ENCODE measurements around the gene TENM4.
"Not testable (repeated sequence)": the region's sequence is repeated elsewhere in the genome, so short reads cannot be mapped to it uniquely, and the experiment has no call there.

The TENM4 gene

GRCh38 chr11:78995171-78995570 lies 445.7 kb downstream of the TENM4 start:
- Mint-ChIP-seq H3K27me3 (peaks cover 11 to 13% of the 10 kb centered on the region in 2 donors), H3K36me3 (ENCODE audit: insufficient read depth) (no peaks in the 10 kb centered on the region), H3K27ac (no peak overlapping the region), H3K9me3 (peaks cover 6 to 7% of the 10 kb centered on the region in 2 donors), H3K4me1 (ENCODE audit: low read depth in 2 of 2) (no peaks in the 10 kb centered on the region), H3K4me3 (no peak overlapping the region)
- DNase-seq (no peak), ATAC-seq (replicated peaks) (no peak)

GRCh38 chr11:78993802-78994430 lies 446.9 kb downstream of the TENM4 start:
- H3K9me3 Mint-ChIP-seq: peaks cover 4 to 7% of the 10 kb centered on the region in 2 donors
- no peak overlapping the region for H3K27ac Mint-ChIP-seq
- no peak for ATAC-seq (replicated peaks)
- H3K36me3 Mint-ChIP-seq (ENCODE audit: insufficient read depth): no peaks in the 10 kb centered on the region
- H3K4me1 Mint-ChIP-seq (ENCODE audit: low read depth in 2 of 2): no peaks in the 10 kb centered on the region
- H3K4me3 Mint-ChIP-seq: no peak overlapping the region
- DNase-seq: no peak
- peaks cover 11 to 13% of the 10 kb centered on the region in 2 donors for H3K27me3 Mint-ChIP-seq

- ATAC-seq (replicated peaks): no peak
Observed at GRCh38 chr11:78991681-78992080, 449.1 kb downstream of the TENM4 start.

GRCh38 chr11:78990261-78990660 lies 450.6 kb downstream of the TENM4 start:
- Mint-ChIP-seq H3K4me3 (no peak overlapping the region), H3K9me3 (peaks cover 0 to 2% of the 10 kb centered on the region in 2 donors), H3K4me1 (ENCODE audit: low read depth in 2 of 2) (no peaks in the 10 kb centered on the region), H3K27me3 (peaks cover 11 to 13% of the 10 kb centered on the region in 2 donors), H3K27ac (no peak overlapping the region), H3K36me3 (ENCODE audit: insufficient read depth) (no peaks in the 10 kb centered on the region)
- DNase-seq (no peak), ATAC-seq (replicated peaks) (no peak)

More at GRCh38 chr11:78991681-78992080, 449.1 kb downstream of the TENM4 start:
- H3K4me3 Mint-ChIP-seq: no peak overlapping the region
- no peak overlapping the region for H3K27ac Mint-ChIP-seq
- no peaks in the 10 kb centered on the region for H3K36me3 Mint-ChIP-seq (ENCODE audit: insufficient read depth)
- no peak for DNase-seq
- H3K9me3 Mint-ChIP-seq: peaks cover 0 to 2% of the 10 kb centered on the region in 2 donors
- no peaks in the 10 kb centered on the region for H3K4me1 Mint-ChIP-seq (ENCODE audit: low read depth in 2 of 2)
- H3K27me3 Mint-ChIP-seq: peaks cover 11 to 13% of the 10 kb centered on the region in 2 donors

GRCh38 chr11:78987748-78988147 lies 453.1 kb downstream of the TENM4 start:
- H3K9me3 Mint-ChIP-seq: no peaks in the 10 kb centered on the region
- H3K27ac Mint-ChIP-seq: no peak overlapping the region
- H3K36me3 Mint-ChIP-seq (ENCODE audit: insufficient read depth): no peaks in the 10 kb centered on the region

GRCh38 chr11:78986305-78986704 lies 454.5 kb downstream of the TENM4 start:
- Mint-ChIP-seq H3K27ac (no peak overlapping the region), H3K36me3 (ENCODE audit: insufficient read depth) (no peaks in the 10 kb centered on the region), H3K4me3 (no peak overlapping the region), H3K9me3 (no peaks in the 10 kb centered on the region), H3K27me3 (peaks cover 0 to 12% of the 10 kb centered on the region in 2 donors), H3K4me1 (ENCODE audit: low read depth in 2 of 2) (no peaks in the 10 kb centered on the region)
- no peak for ATAC-seq (replicated peaks)
- DNase-seq: no peak

More at GRCh38 chr11:78987748-78988147, 453.1 kb downstream of the TENM4 start:
- DNase-seq: no peak
- H3K4me3 Mint-ChIP-seq: no peak overlapping the region
- no peak for ATAC-seq (replicated peaks)
- H3K27me3 Mint-ChIP-seq: peaks cover 0 to 4% of the 10 kb centered on the region in 2 donors
- no peaks in the 10 kb centered on the region for H3K4me1 Mint-ChIP-seq (ENCODE audit: low read depth in 2 of 2)

GRCh38 chr11:78985663-78986062 lies 455.2 kb downstream of the TENM4 start:
- H3K27ac Mint-ChIP-seq: no peak overlapping the region
- no peak for DNase-seq
- H3K9me3 Mint-ChIP-seq: no peaks in the 10 kb centered on the region
- no peaks in the 10 kb centered on the region for H3K4me1 Mint-ChIP-seq (ENCODE audit: low read depth in 2 of 2)
- no peak overlapping the region for H3K4me3 Mint-ChIP-seq
- H3K27me3 Mint-ChIP-seq: peaks cover 0 to 12% of the 10 kb centered on the region in 2 donors
- no peaks in the 10 kb centered on the region for H3K36me3 Mint-ChIP-seq (ENCODE audit: insufficient read depth)
- no peak for ATAC-seq (replicated peaks)

- H3K4me1 Mint-ChIP-seq (ENCODE audit: low read depth in 2 of 2): no peaks in the 10 kb centered on the region
- DNase-seq (no peak), ATAC-seq (replicated peaks) (no peak)
- H3K27me3 Mint-ChIP-seq: peaks cover 0 to 12% of the 10 kb centered on the region in 2 donors
- no peak overlapping the region for H3K4me3 Mint-ChIP-seq
- no peaks in the 10 kb centered on the region for H3K36me3 Mint-ChIP-seq (ENCODE audit: insufficient read depth)
- H3K9me3 Mint-ChIP-seq: peaks cover 0 to under 1% of the 10 kb centered on the region in 2 donors
- H3K27ac Mint-ChIP-seq: no peak overlapping the region
Observed at GRCh38 chr11:78982473-78982872, 458.4 kb downstream of the TENM4 start.

GRCh38 chr11:78981153-78981552 lies 459.7 kb downstream of the TENM4 start:
- Mint-ChIP-seq H3K4me1 (ENCODE audit: low read depth in 2 of 2) (no peaks in the 10 kb centered on the region), H3K36me3 (ENCODE audit: insufficient read depth) (no peaks in the 10 kb centered on the region), H3K27ac (no peak overlapping the region), H3K9me3 (peaks cover 0 to 2% of the 10 kb centered on the region in 2 donors), H3K4me3 (no peak overlapping the region), H3K27me3 (peaks cover 0 to 12% of the 10 kb centered on the region in 2 donors)
- no peak for ATAC-seq (replicated peaks)
- no peak for DNase-seq

- Mint-ChIP-seq H3K4me1 (ENCODE audit: low read depth in 2 of 2) (no peaks in the 10 kb centered on the region), H3K27me3 (peaks cover 0 to 12% of the 10 kb centered on the region in 2 donors), H3K36me3 (ENCODE audit: insufficient read depth) (no peaks in the 10 kb centered on the region), H3K9me3 (peaks cover 0 to 2% of the 10 kb centered on the region in 2 donors), H3K27ac (no peak overlapping the region), H3K4me3 (no peak overlapping the region)
- no peak for ATAC-seq (replicated peaks)
- no peak for DNase-seq
Observed at GRCh38 chr11:78978831-78979230, 462.0 kb downstream of the TENM4 start.

GRCh38 chr11:78977848-78978247 lies 463.0 kb downstream of the TENM4 start:
- not testable (repeated sequence) for H3K36me3 Mint-ChIP-seq (ENCODE audit: insufficient read depth); H3K4me1 Mint-ChIP-seq (ENCODE audit: low read depth in 2 of 2); H3K27ac Mint-ChIP-seq; H3K27me3 Mint-ChIP-seq; ATAC-seq (replicated peaks); DNase-seq; H3K9me3 Mint-ChIP-seq; H3K4me3 Mint-ChIP-seq

- H3K36me3 Mint-ChIP-seq (ENCODE audit: insufficient read depth): no peaks in the 10 kb centered on the region
- DNase-seq (no peak), ATAC-seq (replicated peaks) (no peak)
- peaks cover 0 to under 1% of the 10 kb centered on the region in 2 donors for H3K27me3 Mint-ChIP-seq
- no peak overlapping the region for H3K4me3 Mint-ChIP-seq
- no peaks in the 10 kb centered on the region for H3K4me1 Mint-ChIP-seq (ENCODE audit: low read depth in 2 of 2)
- no peak overlapping the region for H3K27ac Mint-ChIP-seq
- peaks cover 0 to 2% of the 10 kb centered on the region in 2 donors for H3K9me3 Mint-ChIP-seq
Observed at GRCh38 chr11:78977009-78977408, 463.8 kb downstream of the TENM4 start.

- H3K36me3 Mint-ChIP-seq (ENCODE audit: insufficient read depth): no peaks in the 10 kb centered on the region
- H3K27ac Mint-ChIP-seq: no peak overlapping the region
- H3K4me1 Mint-ChIP-seq (ENCODE audit: low read depth in 2 of 2): no peaks in the 10 kb centered on the region
- H3K4me3 Mint-ChIP-seq: no peak overlapping the region
- ATAC-seq (replicated peaks): no peak
- peaks cover 0 to 2% of the 10 kb centered on the region in 2 donors for H3K9me3 Mint-ChIP-seq
- no peaks in the 10 kb centered on the region for H3K27me3 Mint-ChIP-seq
- DNase-seq: no peak
Observed at GRCh38 chr11:78975081-78975480, 465.7 kb downstream of the TENM4 start.

- DNase-seq (no peak), ATAC-seq (replicated peaks) (no peak)
- Mint-ChIP-seq H3K36me3 (ENCODE audit: insufficient read depth) (no peaks in the 10 kb centered on the region), H3K4me3 (no peak overlapping the region), H3K27ac (no peak overlapping the region), H3K9me3 (peaks cover 0 to 2% of the 10 kb centered on the region in 2 donors), H3K27me3 (no peaks in the 10 kb centered on the region), H3K4me1 (ENCODE audit: low read depth in 2 of 2) (no peaks in the 10 kb centered on the region)
Observed at GRCh38 chr11:78973876-78974275, 467.0 kb downstream of the TENM4 start.

All from effector memory CD8-positive, alpha-beta T cell (primary cell).